ENCODE measurements around the gene COA8.

The COA8 gene

DNA sequence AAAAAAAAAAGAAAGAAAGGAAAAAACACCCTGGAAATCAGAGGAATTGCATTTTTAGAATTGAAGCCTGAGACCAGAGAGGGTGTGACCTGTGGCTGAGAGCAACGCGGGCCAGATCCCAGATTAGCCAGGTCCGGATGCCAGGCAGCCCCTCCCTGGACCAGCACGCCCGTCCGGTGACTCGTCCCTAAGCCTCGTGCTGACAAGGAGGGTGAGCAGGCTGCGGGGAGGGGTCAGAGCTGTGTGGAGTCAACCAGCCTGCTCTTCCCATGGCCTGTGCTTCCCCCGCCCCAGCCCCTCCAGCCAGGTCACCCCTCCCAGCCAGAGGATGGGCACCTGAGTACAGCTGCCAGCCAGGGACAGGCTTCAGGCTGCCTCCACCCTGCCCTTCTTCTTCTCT is 62.1 kb downstream of the COA8 start:
- DNase-seq (ENCODE audit: low spot score) = no peak

DNA sequence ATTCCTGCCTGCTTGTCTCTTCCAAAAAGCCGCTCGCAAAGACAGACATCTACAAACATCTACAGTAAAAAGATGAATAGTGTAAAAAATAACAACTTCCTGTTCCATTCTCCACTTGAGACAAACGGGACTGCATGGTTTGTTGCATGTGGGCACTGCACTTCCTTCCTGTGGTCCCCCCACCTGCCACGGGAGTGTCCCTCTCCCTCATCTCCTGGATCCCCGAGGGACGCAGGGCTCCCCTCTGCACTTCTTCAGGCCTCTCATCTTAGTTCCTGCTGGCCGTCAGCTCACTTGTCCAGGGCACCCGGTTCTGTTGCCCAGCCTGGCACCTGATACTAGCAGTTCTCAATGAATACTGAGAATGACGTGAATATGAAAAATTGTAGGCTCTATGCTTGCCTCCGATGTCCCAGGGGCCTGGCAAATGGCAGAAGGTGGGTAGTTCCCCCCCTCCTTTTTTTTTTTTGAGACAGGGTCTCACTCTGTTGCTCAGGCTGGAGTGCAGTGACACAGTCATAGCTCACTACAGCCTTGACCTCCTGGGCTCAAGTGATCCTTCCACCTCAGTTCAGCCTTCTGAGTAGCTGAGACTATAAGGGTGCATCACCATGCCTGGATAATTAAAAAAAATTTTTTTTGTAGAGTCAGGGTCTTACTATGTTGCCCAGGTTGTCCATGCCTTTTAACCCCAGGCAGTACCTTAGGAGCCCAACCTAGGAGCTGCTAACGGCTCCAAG is 62.8 kb downstream of the COA8 start:
- no peak for DNase-seq (ENCODE audit: low spot score)

DNA sequence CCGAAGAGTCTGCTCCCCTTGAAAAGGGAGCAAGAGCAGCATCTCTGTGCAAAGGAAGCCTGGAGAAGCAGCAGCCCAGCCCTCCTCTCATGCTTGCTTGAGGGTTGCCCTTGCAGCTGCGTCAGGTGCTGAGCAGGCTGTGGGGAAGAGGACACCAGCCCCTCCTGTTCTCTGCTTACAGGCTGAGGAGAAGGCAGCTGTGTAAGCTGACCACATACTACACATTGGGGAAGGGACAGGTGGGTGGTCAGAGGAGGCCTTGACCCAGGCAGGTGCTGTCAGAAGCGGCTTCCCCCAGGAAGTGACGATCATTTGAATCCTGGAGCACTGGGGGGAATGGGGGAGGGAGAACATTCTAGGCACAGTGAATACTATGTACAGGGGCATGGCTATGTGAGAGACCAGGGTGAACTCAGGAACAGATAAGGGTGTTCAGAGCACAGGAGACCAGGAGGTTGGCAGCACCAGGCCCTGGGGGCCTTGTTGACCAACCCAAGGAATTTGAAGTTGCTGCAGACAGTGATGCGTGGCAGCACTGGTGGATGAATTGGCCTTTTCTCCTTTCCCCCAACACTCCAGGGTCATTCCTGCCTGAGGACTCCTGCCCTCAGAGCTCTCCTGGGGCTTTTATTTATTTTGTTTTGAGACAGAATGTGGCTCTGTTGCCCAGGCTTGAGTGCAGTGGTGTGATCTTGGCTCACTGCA is 63.5 kb downstream of the COA8 start:
- no peak for DNase-seq (ENCODE audit: low spot score)

DNA sequence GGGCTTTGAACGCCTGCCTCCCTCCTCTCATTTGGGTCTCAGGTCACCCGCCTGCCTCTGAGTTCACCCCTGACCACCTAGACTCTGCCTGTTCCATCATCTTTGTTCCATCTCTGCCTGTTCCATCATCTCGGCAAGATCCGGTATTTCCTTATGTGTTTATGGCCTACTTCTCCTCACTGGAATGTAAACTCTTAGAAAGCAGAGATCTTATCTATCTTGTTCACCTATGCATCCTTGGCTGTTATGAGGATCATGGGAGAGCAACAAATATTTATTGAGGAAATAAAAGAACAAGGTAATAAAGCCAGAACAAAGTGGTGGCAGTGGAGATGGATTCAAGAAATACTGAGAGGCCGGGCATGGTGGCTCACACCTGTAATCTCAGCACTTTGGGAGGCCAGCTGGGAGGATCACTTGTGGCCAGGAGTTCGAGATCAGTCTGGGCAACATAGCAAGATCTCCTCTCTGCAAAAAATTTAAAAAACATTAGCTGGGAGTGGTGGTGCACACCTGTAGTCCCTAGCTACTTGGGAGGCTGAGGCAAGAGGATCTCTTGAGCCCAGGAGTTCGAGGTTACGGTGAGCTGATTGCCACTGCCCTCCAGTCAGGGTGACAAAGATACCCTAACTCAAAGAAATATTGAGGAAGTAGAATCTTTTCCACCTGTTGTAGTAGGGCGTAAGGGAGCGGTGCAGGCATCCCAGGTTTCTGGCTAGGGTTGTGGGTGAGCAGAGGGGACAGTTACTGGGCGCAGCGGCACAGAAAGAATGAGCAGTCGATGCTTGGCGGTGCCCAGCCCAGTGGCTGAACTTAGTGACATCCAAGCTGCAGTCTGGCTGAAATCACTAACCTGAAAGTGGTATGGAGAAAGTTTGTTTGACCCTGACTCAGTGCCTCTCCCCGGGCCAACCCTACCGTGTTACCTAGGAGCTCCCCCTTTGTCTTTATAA is 64.6 kb downstream of the COA8 start:
- no peak for DNase-seq (ENCODE audit: low spot score)

DNA sequence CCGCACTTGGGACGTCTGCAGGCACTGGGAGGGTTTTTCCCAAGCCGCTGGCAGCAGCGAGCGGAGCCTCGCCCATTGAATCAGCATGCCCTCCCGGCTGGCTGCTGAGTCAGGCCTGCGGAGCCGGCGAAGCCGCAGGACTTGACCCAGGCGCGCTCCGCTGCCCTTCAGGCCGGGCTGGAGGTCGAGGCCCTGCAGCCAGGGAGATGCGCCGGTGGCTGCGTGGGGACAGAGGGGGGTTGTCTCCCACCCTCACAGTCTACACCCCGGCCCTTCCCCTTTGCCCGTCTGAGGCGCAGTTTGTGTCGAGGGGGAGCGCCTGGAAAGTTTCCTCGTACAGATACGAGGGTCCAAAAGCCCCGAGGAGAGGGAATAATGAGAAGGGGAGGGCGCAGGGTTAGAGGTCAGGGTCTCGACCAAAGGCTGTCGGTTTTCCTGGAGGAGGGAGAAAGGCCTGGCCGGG is 65.5 kb downstream of the COA8 start:
- peak; percentile 30 for DNase-seq (ENCODE audit: low spot score)

DNA sequence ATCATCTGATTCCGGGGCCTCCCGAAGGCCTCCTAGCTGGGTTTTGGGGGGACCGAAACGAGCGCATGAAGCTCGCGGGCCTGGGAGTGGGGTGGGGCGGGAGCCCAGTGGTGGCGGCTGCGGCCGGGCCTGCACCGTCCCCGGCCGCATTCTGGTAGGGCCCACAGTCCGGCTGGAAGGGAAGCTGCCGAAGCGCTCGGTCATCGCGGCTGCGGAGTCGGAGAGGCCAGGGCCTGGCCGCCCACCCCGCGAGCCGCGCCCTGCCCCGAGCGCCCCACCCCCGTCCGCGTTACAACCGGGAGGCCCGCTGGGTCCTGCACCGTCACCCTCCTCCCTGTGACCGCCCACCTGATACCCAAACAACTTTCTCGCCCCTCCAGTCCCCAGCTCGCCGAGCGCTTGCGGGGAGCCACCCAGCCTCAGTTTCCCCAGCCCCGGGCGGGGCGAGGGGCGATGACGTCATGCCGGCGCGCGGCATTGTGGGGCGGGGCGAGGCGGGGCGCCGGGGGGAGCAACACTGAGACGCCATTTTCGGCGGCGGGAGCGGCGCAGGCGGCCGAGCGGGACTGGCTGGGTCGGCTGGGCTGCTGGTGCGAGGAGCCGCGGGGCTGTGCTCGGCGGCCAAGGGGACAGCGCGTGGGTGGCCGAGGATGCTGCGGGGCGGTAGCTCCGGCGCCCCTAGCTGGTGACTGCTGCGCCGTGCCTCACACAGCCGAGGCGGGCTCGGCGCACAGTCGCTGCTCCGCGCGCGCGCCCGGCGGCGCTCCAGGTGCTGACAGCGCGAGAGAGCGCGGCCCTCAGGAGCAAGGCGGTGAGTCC is 66.1 kb downstream of the COA8 start, which contains the start of gene KLC1:
KLC1 (plus strand) TSS at position 528 of the 819 bp plus-strand sequence. CDS start 25,354 bp downstream, outside the sequence.
- DNase-seq (ENCODE audit: low spot score) = peak; percentile 59

DNA sequence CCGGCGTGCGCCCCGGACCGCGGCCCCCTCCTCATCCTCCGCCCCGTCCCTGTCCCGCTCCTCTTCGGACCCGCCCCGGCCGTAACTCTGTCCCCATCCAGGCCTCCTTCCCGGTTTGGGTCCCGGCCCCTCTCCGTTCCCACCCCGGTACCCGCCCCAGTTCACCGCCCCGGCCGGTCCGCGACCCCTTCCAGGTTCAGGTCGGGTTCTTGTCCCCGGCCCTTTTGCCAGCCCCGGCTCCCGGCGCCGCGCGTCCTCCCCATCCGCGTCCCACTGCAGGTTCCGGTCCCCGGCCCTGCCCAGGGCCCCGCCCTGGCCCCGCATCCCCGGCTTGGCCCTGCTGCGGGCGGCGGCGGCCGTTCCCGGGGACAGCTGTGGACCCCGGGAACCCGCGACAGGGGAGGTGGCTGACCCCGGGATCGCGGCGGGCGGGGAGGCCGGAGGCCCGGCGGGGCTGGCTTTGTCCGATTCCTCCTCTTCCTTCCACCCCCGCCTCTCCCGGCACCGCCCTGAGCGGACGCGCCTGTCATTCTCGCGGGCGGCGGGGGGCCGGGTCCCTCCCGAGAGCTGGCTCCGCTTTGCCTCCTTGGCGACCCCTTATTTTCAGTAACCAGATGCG is 66.9 kb downstream of the COA8 start:
- no peak for DNase-seq (ENCODE audit: low spot score)

DNA sequence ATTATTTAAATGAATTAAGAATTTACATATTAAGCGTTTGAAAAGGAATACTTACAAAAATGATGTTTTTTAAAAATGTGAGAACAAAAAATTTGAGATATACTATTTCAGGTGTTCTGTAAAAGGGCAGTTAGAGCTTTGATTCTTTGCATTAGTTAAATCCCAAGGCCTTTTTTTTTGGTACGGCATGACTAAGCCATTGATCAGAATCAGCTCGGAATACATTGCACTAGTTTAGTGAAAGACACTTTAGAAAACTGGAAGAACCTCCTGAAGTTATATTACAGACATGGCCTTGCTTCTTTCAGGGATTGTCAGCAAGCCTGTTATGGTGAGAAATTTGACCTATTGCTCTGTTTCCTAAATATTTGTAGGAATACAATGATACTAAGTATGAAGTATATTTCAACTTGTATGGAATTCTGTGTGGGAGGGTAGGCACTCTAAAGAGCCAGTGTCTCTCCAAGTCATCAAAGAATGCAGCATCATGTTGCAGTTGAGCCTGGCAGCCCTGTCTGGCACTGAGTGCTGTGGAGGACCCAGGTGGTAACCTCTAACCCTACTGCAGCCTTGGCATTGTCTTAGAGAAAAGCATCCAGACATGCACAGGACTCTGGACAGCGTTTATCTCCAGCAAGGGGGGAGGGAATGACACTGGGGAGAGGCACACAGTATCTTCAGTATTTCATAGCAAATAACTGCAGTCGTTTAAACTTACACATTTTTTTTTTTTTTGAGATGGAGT is 67.8 kb downstream of the COA8 start:
- no peak for DNase-seq (ENCODE audit: low spot score)

DNA sequence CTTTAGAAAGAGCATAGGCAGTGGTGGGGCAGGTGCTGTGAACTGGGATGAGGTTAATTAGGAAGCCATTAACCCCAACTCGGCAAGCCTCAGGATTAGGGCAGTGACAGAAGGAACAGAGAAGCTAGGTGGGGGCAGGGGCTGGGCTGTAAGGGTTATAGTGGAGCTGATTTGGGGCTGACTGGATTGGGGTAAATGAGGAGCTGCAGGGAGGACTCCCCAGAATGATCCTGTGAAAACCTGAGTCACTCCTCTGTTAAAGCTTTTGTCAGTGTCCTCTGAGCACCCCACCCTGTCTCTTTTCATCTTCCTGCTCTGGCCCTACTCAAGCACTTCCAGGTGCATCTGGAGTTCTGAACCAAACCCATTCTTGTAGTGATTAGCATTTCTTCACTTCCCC is 70.6 kb downstream of the COA8 start:
- no peak for DNase-seq (ENCODE audit: low spot score)

DNA sequence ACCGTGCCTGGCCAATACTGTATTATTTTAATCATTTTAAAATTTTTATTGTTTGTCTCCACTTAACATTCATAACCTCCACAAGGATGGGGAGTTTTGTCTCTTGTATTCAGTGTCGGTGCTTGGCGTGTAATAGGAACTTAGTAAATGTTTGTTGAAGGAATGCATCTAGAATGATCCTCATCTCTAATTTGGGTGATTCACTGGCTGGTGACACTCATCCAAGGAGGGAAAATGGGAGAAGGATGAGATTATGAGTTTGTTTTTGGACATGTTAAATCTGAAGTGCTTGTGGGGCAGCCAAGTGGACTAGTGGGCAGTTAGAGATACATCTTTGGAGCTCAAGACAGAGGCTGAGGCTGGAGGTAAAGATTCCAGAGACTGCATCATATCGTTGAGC is 71.4 kb downstream of the COA8 start:
- no peak for DNase-seq (ENCODE audit: low spot score)

DNA sequence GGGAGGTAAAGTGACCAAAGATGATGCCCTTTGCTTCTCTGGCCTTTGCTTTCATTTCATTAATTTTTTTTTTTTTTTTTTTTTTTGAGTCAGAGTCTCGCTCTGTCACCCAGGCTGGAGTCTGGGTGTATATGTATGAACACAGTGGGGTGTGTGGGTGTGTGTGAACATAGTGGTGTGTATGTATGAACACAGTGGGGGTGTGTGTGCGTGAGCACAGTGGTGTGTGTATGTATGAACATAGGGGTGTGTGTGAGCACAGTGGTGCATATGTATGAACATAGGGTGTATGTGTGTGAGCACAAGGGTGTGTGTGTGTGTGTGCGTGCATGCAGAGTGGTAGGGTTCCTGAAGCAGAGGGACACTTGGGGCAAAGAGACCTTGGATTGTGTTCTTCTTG is 75.8 kb downstream of the COA8 start:
- DNase-seq (ENCODE audit: low spot score) = no peak

Measured in pons (tissue), 1 donor.